Measurements from ENCODE around the gene INTS1.

Gene INTS1

DNA sequence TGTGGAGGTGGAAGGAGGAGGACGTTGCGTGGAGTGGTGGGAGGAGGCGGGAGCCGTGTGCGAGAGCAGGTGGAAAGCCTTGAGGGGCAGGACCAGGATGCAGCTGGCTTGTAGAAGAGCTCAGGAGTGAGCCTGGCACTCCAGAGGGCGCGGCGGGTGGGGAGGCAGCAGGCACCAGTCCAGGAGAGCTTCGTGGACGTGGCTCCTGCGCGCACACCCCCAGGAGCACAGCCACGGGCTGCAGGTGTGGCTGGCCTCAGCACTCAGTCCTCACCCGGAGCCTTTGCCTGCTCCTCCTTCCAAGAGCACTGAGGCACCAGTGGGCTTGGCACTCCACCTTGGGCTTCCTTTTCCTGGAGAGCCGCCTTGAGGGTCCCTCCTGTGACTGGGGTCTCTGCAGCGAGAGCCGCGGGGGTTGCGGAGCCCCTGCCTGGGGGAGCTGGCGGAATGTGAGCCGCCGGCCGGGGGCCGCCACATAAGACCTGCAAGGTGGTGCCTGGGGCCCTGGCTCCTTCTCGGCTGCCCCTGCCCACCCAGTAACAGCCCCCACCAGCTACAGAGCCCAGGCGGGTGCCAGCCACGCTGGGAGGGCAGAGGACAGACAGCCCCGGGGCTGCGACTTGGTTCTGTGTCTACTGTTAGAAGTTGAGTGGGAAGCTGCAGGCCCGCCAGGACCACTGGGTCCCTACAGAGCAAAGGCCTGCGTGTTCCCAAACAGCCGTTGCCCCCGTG is 37.4 kb upstream of the INTS1 start:
- in situ Hi-C loops (cut with HindIII; ENCODE audit: low sequenced_read_pairs) = no loop called here
- TF ChIP-seq CTCF (IDR thresholded peaks at IDR 0.05; ENCODE audit: low read depth, low read length) = no peak
- H3K4me3 ChIP-seq (ENCODE audit: low read depth, low read length) = no peak overlapping the region
- no peak for DNase-seq (ENCODE audit: low read depth, low spot score)

GRCh38 chr7:1540776-1541271 is 36.6 kb upstream of the INTS1 start:
- DNase-seq (ENCODE audit: low read depth, low spot score) = no peak
- TF ChIP-seq CTCF (IDR thresholded peaks at IDR 0.05; ENCODE audit: low read depth, low read length) = no peak
- no peak overlapping the region for H3K4me3 ChIP-seq (ENCODE audit: low read depth, low read length)
- in situ Hi-C loops (cut with HindIII; ENCODE audit: low sequenced_read_pairs) = no loop called here

DNA sequence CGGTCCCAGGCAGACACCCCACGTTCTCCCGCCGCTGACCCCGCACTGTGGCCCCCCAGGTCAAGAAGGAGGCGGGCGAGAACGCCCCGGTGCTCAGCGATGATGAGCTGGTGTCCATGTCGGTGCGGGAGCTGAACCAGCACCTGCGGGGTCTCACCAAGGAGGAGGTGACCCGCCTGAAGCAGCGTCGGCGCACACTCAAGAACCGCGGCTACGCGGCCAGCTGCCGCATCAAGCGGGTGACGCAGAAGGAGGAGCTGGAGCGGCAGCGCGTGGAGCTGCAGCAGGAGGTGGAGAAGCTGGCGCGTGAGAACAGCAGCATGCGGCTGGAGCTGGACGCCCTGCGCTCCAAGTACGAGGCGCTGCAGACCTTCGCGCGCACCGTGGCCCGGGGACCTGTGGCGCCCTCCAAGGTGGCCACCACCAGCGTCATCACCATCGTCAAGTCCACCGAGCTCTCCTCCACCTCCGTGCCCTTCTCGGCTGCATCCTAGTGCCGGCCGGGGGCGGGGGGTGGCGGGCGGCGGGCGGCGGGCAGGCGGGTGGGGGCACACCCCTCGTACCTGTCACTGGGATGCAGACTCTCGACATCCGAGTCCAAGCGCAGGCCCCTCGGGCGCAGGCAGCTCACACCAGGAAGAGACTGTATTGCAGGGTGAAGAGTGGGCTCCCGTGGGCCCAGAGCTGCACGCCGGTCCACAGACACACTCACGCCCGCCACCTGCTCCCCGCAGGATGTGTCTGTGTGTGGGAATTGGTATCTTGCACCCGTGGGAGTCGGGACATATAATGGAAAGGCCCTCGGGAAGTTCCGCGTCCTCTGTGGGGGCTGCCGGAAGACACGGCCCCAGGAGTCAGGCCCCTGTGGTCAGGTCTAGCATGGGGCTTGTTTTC is 35.9 kb upstream of the INTS1 start:
- TF ChIP-seq CTCF (IDR thresholded peaks at IDR 0.05; ENCODE audit: low read depth, low read length) = no peak
- H3K4me3 ChIP-seq (ENCODE audit: low read depth, low read length) = no peak overlapping the region
- in situ Hi-C loops (cut with HindIII; ENCODE audit: low sequenced_read_pairs) = no loop called here
- no peak for DNase-seq (ENCODE audit: low read depth, low spot score)

DNA sequence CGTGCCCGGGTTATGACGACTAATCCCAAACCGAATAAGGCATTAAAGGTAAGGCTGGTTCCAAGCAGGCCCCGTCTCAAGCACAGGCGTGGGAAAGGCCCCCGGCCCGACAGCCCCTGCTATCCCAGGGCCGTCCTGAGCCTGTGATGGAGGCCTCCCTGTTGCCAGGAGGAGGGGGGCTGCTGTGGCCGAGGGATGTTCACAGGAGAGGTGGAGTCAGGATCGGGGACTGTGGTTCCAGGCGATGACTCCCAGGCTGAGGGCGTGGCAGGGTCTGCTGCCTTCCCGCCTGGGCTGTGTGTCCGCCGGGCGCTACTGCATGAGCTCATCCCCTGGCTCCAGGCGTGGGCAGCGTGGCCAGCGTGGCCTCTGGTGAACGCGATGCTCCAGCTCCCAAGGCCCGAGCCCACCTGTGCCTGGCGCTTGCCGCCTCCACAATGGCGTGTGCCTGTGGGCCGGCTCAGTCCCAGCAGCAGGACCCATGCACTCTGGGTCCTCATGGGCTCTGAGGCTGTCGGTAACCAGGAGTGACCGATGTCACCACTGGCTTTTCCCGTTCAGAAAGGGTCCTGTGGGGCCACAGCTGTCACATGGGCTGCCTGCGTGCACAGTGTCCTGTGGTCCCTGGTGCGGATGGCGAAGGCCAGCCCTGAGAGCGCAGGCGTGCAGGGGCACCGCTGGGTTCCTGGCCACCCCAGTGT is 35.1 kb upstream of the INTS1 start:
- no peak overlapping the region for H3K4me3 ChIP-seq (ENCODE audit: low read depth, low read length)
- in situ Hi-C loops (cut with HindIII; ENCODE audit: low sequenced_read_pairs) = no loop called here
- no peak for TF ChIP-seq CTCF (IDR thresholded peaks at IDR 0.05; ENCODE audit: low read depth, low read length)
- peak; percentile 42 for DNase-seq (ENCODE audit: low read depth, low spot score)

DNA sequence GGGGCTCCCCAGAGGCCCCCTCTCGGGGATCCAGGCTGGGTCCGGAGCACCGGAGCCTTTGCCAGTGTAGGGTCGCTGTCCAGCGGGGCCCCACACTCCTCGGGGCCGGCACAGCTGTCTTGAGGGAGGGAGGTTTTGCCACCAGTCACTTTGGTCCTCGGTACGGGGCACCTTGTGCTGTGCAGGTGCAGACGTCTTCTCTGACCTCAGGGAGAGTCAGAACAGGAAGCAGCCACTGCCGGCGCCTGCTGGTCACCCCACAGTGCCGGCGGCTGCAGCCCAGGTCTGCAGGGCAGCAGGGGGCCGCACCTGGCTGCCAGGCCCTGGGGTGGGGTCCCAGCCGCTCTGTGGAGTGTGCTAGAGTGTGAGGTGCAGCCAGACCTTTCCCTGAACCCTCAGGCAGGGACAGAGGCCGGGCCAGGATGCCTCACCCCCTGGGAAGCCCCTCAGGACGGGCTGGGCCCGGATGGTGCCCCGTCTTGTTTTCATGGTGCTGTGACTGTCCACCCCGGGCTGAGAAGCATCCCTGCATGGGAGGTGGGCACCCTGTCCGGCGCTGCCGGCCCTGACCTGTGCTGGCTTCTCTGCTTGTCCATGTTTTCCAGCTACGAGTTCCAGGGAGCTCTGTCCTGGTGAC is 34.5 kb upstream of the INTS1 start:
- no peak for TF ChIP-seq CTCF (IDR thresholded peaks at IDR 0.05; ENCODE audit: low read depth, low read length)
- in situ Hi-C loops (cut with HindIII; ENCODE audit: low sequenced_read_pairs) = no loop called here
- peak overlapping the region; percentile 40 for H3K4me3 ChIP-seq (ENCODE audit: low read depth, low read length)
- no peak for DNase-seq (ENCODE audit: low read depth, low spot score)

Data from astrocyte of the spinal cord (primary cell).